DMS 273 (cell line): ENCODE measurements around the gene MST1R.
"Not testable (repeated sequence)": the region's sequence is repeated elsewhere in the genome, so short reads cannot be mapped to it uniquely, and the experiment has no call there.

Experiments
- DNase-seq: peaks from one replicate; lab custom pipeline; 2025; ENCODE audit not compliant: unreplicated experiment; lab: John Stamatoyannopoulos, UW

Gene MST1R

GRCh38 chr3:49903451-49904424 lies at the start of gene MST1R:
Gene MST1R, minus strand, starts transcription at chr3:49903873. Its CDS starts 264 bp downstream, at chr3:49903609.
- no peak for DNase-seq

- DNase-seq: no peak
Measured at GRCh38 chr3:49952924-49953323, 49.3 kb upstream of the MST1R start.

- no peak for DNase-seq
Measured at GRCh38 chr3:49942651-49943050, 39.0 kb upstream of the MST1R start.

- no peak for DNase-seq
Measured at GRCh38 chr3:49940667-49941249, 37.1 kb upstream of the MST1R start.

- DNase-seq: peak; percentile 98
Measured at GRCh38 chr3:49939858-49940666, 36.4 kb upstream of the MST1R start, which contains the start of gene RBM6. Gene RBM6, plus strand, starts transcription at chr3:49940150. Its CDS starts 22,492 bp downstream, at chr3:49962642.

GRCh38 chr3:49937090-49937489 lies 33.4 kb upstream of the MST1R start:
- no peak for DNase-seq

GRCh38 chr3:49932281-49932680 lies 28.6 kb upstream of the MST1R start:
- DNase-seq: not testable (repeated sequence)

GRCh38 chr3:49930922-49931321 lies 27.2 kb upstream of the MST1R start:
- peak; percentile 65 for DNase-seq

- no peak for DNase-seq
Measured at GRCh38 chr3:49930168-49930690, 26.6 kb upstream of the MST1R start.

- DNase-seq: peak; percentile 93
Measured at GRCh38 chr3:49929291-49930167, 25.9 kb upstream of the MST1R start, which contains the start of gene MON1A. Gene MON1A, minus strand, starts transcription at chr3:49929811. Its CDS starts 16,465 bp downstream, at chr3:49913346.

GRCh38 chr3:49928481-49929017 lies 24.9 kb upstream of the MST1R start:
- DNase-seq: no peak

GRCh38 chr3:49927798-49928197 lies 24.1 kb upstream of the MST1R start:
- DNase-seq: no peak

GRCh38 chr3:49926117-49926728 lies 22.6 kb upstream of the MST1R start:
- no peak for DNase-seq

- DNase-seq: no peak
Measured at GRCh38 chr3:49925485-49925884, 21.8 kb upstream of the MST1R start.

GRCh38 chr3:49924683-49925082 lies 21.0 kb upstream of the MST1R start:
- no peak for DNase-seq

- not testable (repeated sequence) for DNase-seq
Measured at GRCh38 chr3:49917806-49918590, 14.3 kb upstream of the MST1R start.

GRCh38 chr3:49916686-49917085 lies 13.0 kb upstream of the MST1R start:
- no peak for DNase-seq

- DNase-seq: no peak
Measured at GRCh38 chr3:49914906-49915305, 11.2 kb upstream of the MST1R start.
